HG02885 (cell line): ENCODE data around the gene CWC15.
"Not testable (repeated sequence)": the region's sequence is repeated elsewhere in the genome, so short reads cannot be mapped to it uniquely, and the experiment has no call there.

Source experiments
- ATAC-seq: cut with Tn5 transposase; IDR thresholded peaks from one replicate; pipeline ENCODE4 v1.9.1; 2021; ENCODE audit warnings: mild to moderate bottlenecking; ENCODE audit not compliant: unreplicated experiment, poor library complexity

The CWC15 gene

DNA sequence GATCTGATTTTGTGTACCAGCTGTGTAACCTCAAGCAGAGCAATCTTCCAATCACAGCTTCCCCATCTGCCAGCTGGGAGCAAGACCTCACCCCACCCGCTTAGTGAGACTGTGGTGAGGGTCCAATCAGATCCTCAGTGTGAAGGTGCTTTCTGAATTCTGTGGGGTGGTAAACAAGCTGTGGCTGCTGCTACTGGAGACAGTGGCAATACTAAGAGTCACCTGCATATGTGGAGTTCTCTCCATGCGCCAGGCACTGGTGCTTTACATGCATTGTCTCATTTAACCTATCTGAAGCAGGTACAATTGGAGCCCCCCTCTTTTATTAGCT is 50.4 kb downstream of the CWC15 start:
- ATAC-seq, result no peak

DNA sequence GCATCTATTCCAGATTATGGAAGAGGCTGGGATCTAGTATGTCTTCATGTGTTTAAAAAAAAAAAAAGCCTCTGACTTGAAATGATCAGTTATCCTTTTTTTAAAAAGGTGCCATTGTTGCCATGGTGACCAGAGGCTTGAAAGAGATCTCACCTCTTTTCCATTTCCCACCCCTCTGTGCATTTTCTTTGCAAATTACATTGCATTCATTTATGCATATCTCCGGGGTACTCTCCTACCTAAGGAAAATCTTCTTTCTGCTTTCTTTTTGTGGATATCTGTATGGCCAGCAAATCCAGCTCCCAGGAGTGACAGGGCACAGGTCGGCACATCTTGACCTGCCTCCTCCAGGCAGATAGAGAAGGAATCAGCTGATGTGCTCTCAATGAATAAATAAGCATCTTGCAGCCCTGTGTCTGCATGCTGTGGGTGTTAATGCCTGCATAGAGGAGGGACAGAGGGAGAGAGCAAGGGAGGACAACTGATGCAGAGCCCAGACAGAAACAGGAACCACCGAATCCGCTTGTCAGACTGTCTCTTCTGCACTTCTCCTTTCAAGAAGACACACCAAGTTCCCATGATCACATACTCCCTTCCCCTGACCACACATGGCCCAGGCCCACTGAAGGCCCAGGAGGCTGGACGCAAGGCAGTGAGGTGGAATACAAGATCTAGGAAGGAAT is 50.9 kb downstream of the CWC15 start:
- ATAC-seq, result no peak

GRCh38 chr11:94920311-94920710 is 53.0 kb downstream of the CWC15 start:
- ATAC-seq, result no peak

DNA sequence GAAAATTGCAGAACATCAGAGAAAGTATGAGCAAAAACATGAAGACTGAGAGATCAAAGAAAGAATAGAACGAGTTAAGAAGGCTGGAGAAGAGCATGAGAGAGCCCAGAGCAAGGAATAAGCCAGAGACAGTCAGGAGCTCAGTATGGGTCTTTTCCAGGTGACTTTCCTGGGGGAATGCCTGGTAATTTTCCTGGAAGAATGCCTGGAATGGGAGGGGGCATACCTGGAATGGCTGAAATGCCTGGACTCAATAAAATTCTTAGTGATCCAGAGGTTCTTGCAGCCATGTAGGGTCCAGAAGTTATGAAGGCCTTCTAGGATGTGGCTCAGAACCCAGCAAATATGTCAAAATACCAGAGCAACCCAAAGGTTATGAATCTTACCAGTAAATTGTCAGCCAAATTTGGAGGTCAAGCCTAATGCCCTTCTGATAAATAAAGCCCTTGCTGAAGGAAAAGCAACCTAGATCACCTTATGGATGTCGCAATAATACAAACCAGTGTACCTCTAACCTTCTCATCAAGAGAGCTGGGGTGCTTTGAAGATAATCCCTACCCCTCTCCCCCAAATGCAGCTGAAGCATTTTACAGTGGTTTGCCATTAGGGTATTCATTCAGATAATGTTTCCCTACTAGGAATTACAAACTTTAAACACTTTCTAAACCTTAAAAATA is 59.5 kb downstream of the CWC15 start:
- not testable (repeated sequence) for ATAC-seq

- ATAC-seq, result no peak
Measured at GRCh38 chr11:94912806-94913205, 60.5 kb downstream of the CWC15 start.
